OCI-LY7 (cell line): Measurements from ENCODE around the gene TOMM20. TPM values are rescaled to one million over a fixed set of nuclear protein-coding genes. Genes with fewer than 3 reads are reported as not detected.

ENCODE experiments used
- BruUV-seq: library from RNA; stranded (reverse); fragments of 400-500 nt; replicated peaks from 2 replicates; lab custom pipeline; 2021; lab: Mats Ljungman, UMichigan
- CTCF ChIA-PET: fragments of 300-600 bp; sonication (Branson Sonifier 250); formaldehyde crosslinking; loops from one replicate; lab custom pipeline; 2022; ENCODE audit warnings: antibody characterized with exemption; ENCODE audit not compliant: unreplicated experiment; lab: Charles Lee
- POLR2A ChIA-PET: fragments of 300-600 bp; sonication (Branson Sonifier 250); formaldehyde crosslinking; loops from one replicate; lab custom pipeline; 2022; ENCODE audit warnings: antibody characterized with exemption; lab: Charles Lee
- DNase-seq: peaks from one replicate; pipeline ENCODE4 v3.0.0-alpha.2; 2015; ENCODE audit warnings: low spot score
- H2AFZ ChIP-seq: fragments of 200-600 bp; sonication (generic), shearing (Covaris generic); 2 replicates; pipeline ENCODE4 v1.6.1; 2014; ENCODE audit warnings: mild to moderate bottlenecking, antibody characterized with exemption, low read length, moderate library complexity
- H3K27ac ChIP-seq: fragments of 200-600 bp; sonication (generic); 2 replicates; pipeline ENCODE4 v1.5.1; 2014; ENCODE audit warnings: mixed run types, low read depth, mild to moderate bottlenecking, moderate library complexity, low read length, inconsistent platforms; ENCODE audit not compliant: poor library complexity, severe bottlenecking
- H3K36me3 ChIP-seq: fragments of 200-600 bp; sonication (generic); 2 replicates; pipeline ENCODE4 v1.6.1; 2014; ENCODE audit warnings: mild to moderate bottlenecking, antibody characterized with exemption, low read length, moderate library complexity, mixed read lengths; ENCODE audit not compliant: insufficient read depth
- H3K4me1 ChIP-seq: fragments of 200-600 bp; sonication (generic); 2 replicates; pipeline ENCODE4 v1.5.1; 2014; ENCODE audit warnings: mild to moderate bottlenecking, low read length; ENCODE audit not compliant: insufficient read depth, poor library complexity, severe bottlenecking
- H3K4me2 ChIP-seq: fragments of 200-600 bp; sonication (generic); 2 replicates; pipeline ENCODE4 v1.6.1; 2014; ENCODE audit warnings: mild to moderate bottlenecking, low read length
- H3K4me3 ChIP-seq: fragments of 200-600 bp; sonication (generic); 2 replicates; pipeline ENCODE4 v1.5.1; 2014; ENCODE audit warnings: mild to moderate bottlenecking, low read depth, low read length; ENCODE audit not compliant: poor library complexity, severe bottlenecking
- H3K79me2 ChIP-seq: fragments of 200-600 bp; sonication (generic); 2 replicates; pipeline ENCODE4 v1.6.1; 2016; ENCODE audit warnings: low read depth, mild to moderate bottlenecking, low read length, moderate library complexity, mixed read lengths; ENCODE audit not compliant: insufficient read depth
- H3K9me2 ChIP-seq: fragments of 200-600 bp; sonication (generic); 2 replicates; pipeline ENCODE4 v1.6.1; 2016; ENCODE audit warnings: mild to moderate bottlenecking, low read length, mixed read lengths; ENCODE audit not compliant: insufficient read depth
- H3K9me3 ChIP-seq: fragments of 200-600 bp; sonication (generic); 2 replicates; pipeline ENCODE4 v1.6.1; 2014; ENCODE audit warnings: mild to moderate bottlenecking, mixed run types, low read length, mixed read lengths
- H4K20me1 ChIP-seq: fragments of 200-600 bp; sonication (generic); 2 replicates; pipeline ENCODE4 v1.6.1; 2014; ENCODE audit warnings: mild to moderate bottlenecking, antibody characterized with exemption, low read length, moderate library complexity, mixed read lengths; ENCODE audit not compliant: insufficient read depth
- CTCF ChIP-seq: fragments of 200-600 bp; sonication (generic); conservative IDR thresholded peaks from 2 replicates; pipeline ENCODE4 v1.5.1; 2014; ENCODE audit warnings: mild to moderate bottlenecking, antibody characterized with exemption, low read length, moderate library complexity, mixed read lengths
- EZH2phosphoT487 ChIP-seq: fragments of 200-600 bp; sonication (generic); IDR thresholded peaks from 2 replicates; pipeline ENCODE4 v1.6.1; 2018; ENCODE audit warnings: low read depth, borderline replicate concordance, mild to moderate bottlenecking, mixed run types, antibody characterized with exemption, low read length, moderate library complexity, mixed read lengths
- intact Hi-C: fragments of 100-400 bp; cut with micrococcal nuclease; formaldehyde crosslinking; loops from one replicate; pipeline ENCODE4 v1.10.0; 2022; ENCODE audit not compliant: unreplicated experiment
- total RNA-seq, 2 experiments: library from RNA; depleted of rRNA in 1 of 2; stranded (reverse); fragments of >200 nt in 1 of 2; shearing (Covaris generic) in 1 of 2; gene quantifications; 2 replicates each; pipeline ENCODE4 v1.2.3, GENCODE V29; 2014 to 2022

The TOMM20 gene
- total RNA-seq, 2 experiments from 2014 or later, result 76.7 to 133 TPM

GRCh38 chr1:235105051-235106043, 23.3 kb downstream of the TOMM20 start:
- Histone ChIP-seq H4K20me1 (no peaks in the 10 kb centered on the region), H3K79me2 (no peaks in the 10 kb centered on the region), H3K4me1 (peaks cover 16% of the 10 kb centered on the region), H3K9me3 (no peaks in the 10 kb centered on the region), H2AFZ (peak overlapping the region; percentile 33; the same call in 1 of the 2 replicates), H3K27ac (peak overlapping the region; percentile 38), H3K36me3 (peaks cover 36% of the 10 kb centered on the region), H3K9me2 (no peaks in the 10 kb centered on the region), H3K4me3 (peak overlapping the region; percentile 30), H3K4me2 (peak overlapping the region; percentile 61)
- no TSS peak for BruUV-seq
- CTCF ChIA-PET, result interaction anchor here (1.6 to 2.0 kb wide), 3 partner anchors 8 to 311 kb away, joined by 4 to 10 read pairs (median 7); no protein-coding TSS in a partner anchor
- TF ChIP-seq EZH2phosphoT487, result no peak
- TF ChIP-seq CTCF, result no peak
- POLR2A ChIA-PET, result interaction anchor here (0.5 to 2.3 kb wide), 19 partner anchors 10 to 1128 kb away, joined by 3 to 13 read pairs (median 4); partner anchors contain the start of gene RBM34
- peak; percentile 13 for DNase-seq
- intact Hi-C loops, result loop anchor here (2.0 to 10.0 kb wide), 3 partner anchors 55 to 679 kb away; partner anchors contain the start of gene RBM34

- H3K36me3 ChIP-seq, result peaks cover 12% of the 10 kb centered on the region
- DNase-seq, result no peak
- no peak overlapping the region for H3K4me3 ChIP-seq
- no peak overlapping the region for H3K27ac ChIP-seq
- H3K9me2 ChIP-seq, result no peaks in the 10 kb centered on the region
- CTCF ChIA-PET, result no interaction called here
- no peaks in the 10 kb centered on the region for H3K79me2 ChIP-seq
- H3K9me3 ChIP-seq, result no peaks in the 10 kb centered on the region
- no TSS peak for BruUV-seq
- H2AFZ ChIP-seq, result no peak overlapping the region
- H3K4me2 ChIP-seq, result no peak overlapping the region
- TF ChIP-seq CTCF, result no peak
- no peak for TF ChIP-seq EZH2phosphoT487
- POLR2A ChIA-PET, result interaction anchor here (0.6 to 0.8 kb wide), 3 partner anchors 22 to 177 kb away, joined by 3 read pairs; no protein-coding TSS in a partner anchor
- H3K4me1 ChIP-seq, result peaks cover 31% of the 10 kb centered on the region
- intact Hi-C loops, result loop anchor here (5.0 to 10.0 kb wide), 2 partner anchors 399 to 682 kb away; partner anchors contain the start of gene B3GALNT2
- H4K20me1 ChIP-seq, result no peaks in the 10 kb centered on the region
Measured at GRCh38 chr1:235102993-235103411, 25.6 kb downstream of the TOMM20 start.
